Activated CD4-positive, alpha-beta memory T cell treated with anti-CD3 and anti-CD28 coated beads, Interleukin-2, amount 10 ng/mL, durations not matched to agents 7 days and 5 days (primary cell): Measurements from ENCODE around the gene GOLGA6L9. TPM values are rescaled to one million over a fixed set of nuclear protein-coding genes. Genes with fewer than 3 reads are reported as not detected.
"Not testable (repeated sequence)": the region's sequence is repeated elsewhere in the genome, so short reads cannot be mapped to it uniquely, and the experiment has no call there.

Experiments
- CTCF ChIA-PET: fragments of 350-600 bp; sonication (Branson Sonifier 250); formaldehyde crosslinking; loops from one replicate; lab custom pipeline; 2021; ENCODE audit warnings: antibody characterized with exemption, inconsistent platforms; lab: Charles Lee
- POLR2A ChIA-PET: fragments of 350-600 bp; sonication (Branson Sonifier 250); formaldehyde crosslinking; loops from one replicate; lab custom pipeline; 2021; ENCODE audit warnings: antibody characterized with exemption; lab: Charles Lee
- DNase-seq: peaks from one replicate; pipeline ENCODE4 v3.0.0-alpha.2; 2020
- H3K27ac Mint-ChIP-seq: one replicate; pipeline ENCODE4 v1.8.0; 2021; ENCODE audit warnings: mild to moderate bottlenecking, mixed read lengths
- H3K27me3 Mint-ChIP-seq: one replicate; pipeline ENCODE4 v1.8.0; 2021; ENCODE audit warnings: mixed read lengths
- H3K36me3 Mint-ChIP-seq: one replicate; pipeline ENCODE4 v1.8.0; 2021; ENCODE audit warnings: low read depth, mixed read lengths
- H3K4me1 Mint-ChIP-seq: one replicate; pipeline ENCODE4 v1.8.0; 2021; ENCODE audit warnings: mixed read lengths
- H3K4me3 Mint-ChIP-seq: one replicate; pipeline ENCODE4 v1.8.0; 2021; ENCODE audit warnings: mild to moderate bottlenecking, mixed read lengths
- H3K9me3 Mint-ChIP-seq: one replicate; pipeline ENCODE4 v1.8.0; 2021; ENCODE audit warnings: mixed read lengths
- total RNA-seq, 2 experiments: library from RNA; stranded (reverse); gene quantifications; one replicate each; pipeline ENCODE4 v1.2.3, GENCODE V29; 2021

Gene GOLGA6L9
- total RNA-seq, 2 experiments from 2014 or later: 1.2 to 1.4 TPM

DNA sequence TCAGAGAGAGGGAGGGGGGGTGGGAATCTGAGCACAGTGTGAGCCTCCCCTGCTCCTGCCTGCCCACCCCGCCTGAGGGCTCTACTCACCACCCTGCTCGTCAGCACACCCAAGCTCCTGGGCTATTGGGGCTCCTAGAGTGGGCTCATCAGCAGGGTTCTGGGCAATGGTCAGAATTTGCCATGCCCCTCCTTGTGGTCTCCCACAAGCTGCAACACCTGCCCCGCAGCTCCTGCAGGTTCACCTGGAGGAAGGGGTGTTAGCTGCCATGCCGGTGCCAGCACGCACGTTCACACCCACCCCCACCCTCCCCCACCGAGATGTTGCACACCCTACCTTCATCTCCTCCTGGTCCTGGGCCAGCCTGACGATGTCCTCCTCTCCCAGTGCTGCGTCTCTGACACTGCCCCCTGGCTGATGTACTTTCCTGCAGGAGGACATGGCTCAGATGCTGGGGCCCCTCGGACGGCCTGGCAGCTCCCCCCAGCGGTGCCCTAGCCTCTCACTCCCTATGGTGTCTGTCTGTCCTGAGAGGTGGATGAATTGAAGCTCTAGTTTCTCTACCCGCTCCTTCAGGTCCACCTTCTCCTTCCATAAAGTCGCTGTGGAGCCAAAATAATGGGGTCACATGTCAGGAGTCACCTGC is 47.2 kb downstream of the GOLGA6L9 start:
- H3K4me1 Mint-ChIP-seq, H3K27ac Mint-ChIP-seq, DNase-seq, H3K4me3 Mint-ChIP-seq, CTCF ChIA-PET, H3K27me3 Mint-ChIP-seq, POLR2A ChIA-PET, H3K9me3 Mint-ChIP-seq, H3K36me3 Mint-ChIP-seq: not testable (repeated sequence)

GRCh38 chr15:82477343-82478057 is 47.9 kb downstream of the GOLGA6L9 start:
- H3K9me3 Mint-ChIP-seq, DNase-seq, H3K27ac Mint-ChIP-seq, H3K27me3 Mint-ChIP-seq, H3K36me3 Mint-ChIP-seq, POLR2A ChIA-PET, H3K4me3 Mint-ChIP-seq, H3K4me1 Mint-ChIP-seq, CTCF ChIA-PET: not testable (repeated sequence)

Other genes with a start within 250 kb of the GOLGA6L9 start
- gene EFL1, start 167.1 kb upstream of the GOLGA6L9 start, total RNA-seq: 10 to 100 TPM; 20.8 to 23.1 TPM
- gene SAXO2, start 167.0 kb upstream of the GOLGA6L9 start, total RNA-seq: under 1 TPM in 1 of 2 experiments, not detected in 1; 0.60 TPM
- 1 to 10 TPM in 1 of 2 experiments, under 1 TPM in 1; 0.95 to 1.1 TPM for gene GOLGA6L10, start 80.3 kb upstream of the GOLGA6L9 start, total RNA-seq
- gene RPS17, start 110.6 kb downstream of the GOLGA6L9 start, total RNA-seq: 1,000 to 10,000 TPM; 1,261 to 1,293 TPM
- not detected for gene CPEB1, start 217.5 kb downstream of the GOLGA6L9 start, total RNA-seq